ENCODE results near the gene ORC6. TPM values are rescaled to one million over a fixed set of nuclear protein-coding genes. Genes with fewer than 3 reads are reported as not detected.
A peak's percentile ranks its signal among the peaks of the same experiment; 100 is the strongest.

Gene ORC6
- total and polyA plus RNA-seq, 10 of the 15 experiments (the other 5 are each of a cell fraction or from before 2014, with no cell fraction given), result 25.7 to 88.5 (median 49.1) TPM

DNA sequence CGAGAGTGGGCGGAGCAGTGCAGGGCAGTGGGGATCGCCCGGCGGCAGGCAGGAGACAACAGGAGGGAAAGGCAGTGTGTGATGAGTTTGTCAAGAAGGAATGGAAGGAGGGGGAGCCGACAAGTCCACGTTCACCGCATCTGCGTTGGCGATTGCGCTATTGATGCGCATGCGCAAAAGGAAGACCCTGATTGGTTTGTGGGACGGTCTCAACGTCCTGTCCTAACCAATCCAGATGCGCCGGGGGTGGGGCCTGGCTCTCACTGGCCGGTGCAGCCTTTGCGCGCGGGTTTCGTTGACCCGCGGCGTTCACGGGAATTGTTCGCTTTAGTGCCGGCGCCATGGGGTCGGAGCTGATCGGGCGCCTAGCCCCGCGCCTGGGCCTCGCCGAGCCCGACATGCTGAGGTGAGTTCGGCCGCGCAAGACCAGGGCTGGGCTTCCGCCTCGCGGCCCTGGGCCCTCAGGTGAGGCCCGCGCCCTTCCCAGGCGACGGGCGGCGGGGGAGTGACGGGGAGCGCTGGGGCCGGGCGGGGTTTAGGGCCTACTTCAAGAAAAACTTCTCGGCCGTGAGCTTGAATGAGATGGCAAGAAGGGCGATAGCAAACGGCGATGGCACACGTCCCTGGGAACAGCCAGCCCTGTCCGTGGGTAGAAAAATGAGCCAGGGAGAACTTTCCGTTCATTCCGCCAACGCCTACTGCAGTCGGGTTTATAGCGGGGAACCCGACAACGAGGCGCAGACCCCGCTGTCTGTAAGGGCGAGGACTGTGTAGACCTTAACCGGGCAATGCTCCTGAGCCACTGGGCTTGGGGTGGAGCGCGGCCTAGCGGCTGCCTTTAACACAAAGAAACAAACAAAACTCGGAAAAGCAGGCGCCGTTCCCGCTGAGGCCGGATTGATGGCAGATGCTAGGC, at the start of gene ORC6 (continued):
- peak; percentile 99 for TF ChIP-seq SIN3A (IDR thresholded peaks at IDR 0.05; ENCODE audit: low read depth, low read length)
- 0 out of 2 replicates have a peak, but pooled peaks have one; percentile 1 for TF ChIP-seq ASH2L (IDR thresholded peaks at IDR 0.05; ENCODE audit: borderline replicate concordance, low read depth)
- 0 out of 2 replicates have a peak, but pooled peaks have one; percentile 21 for TF ChIP-seq TCF3 (IDR thresholded peaks at IDR 0.05; ENCODE audit: borderline replicate concordance, insufficient read depth, low read depth, low read length)
- 0 out of 2 replicates have a peak, but pooled peaks have one; percentile 15 for TF ChIP-seq HCFC1 (IDR thresholded peaks at IDR 0.05; ENCODE audit: low read length)
- TF ChIP-seq ZNF207 (IDR thresholded peaks at IDR 0.05; ENCODE audit: borderline replicate concordance), result peak; percentile 24; the same call in 1 of the 2 replicates
- TF ChIP-seq FOXK2 (IDR thresholded peaks at IDR 0.05), result peak; percentile 42
- peak; percentile 51; the same call in 2 of the 3 replicates for TF ChIP-seq POU2F2 (IDR thresholded peaks at IDR 0.05; ENCODE audit: borderline replicate concordance, low read depth, low read length)
- no peak for TF ChIP-seq ESRRA (IDR thresholded peaks at IDR 0.05; ENCODE audit: low read length)
- TF ChIP-seq, protein P1, sequence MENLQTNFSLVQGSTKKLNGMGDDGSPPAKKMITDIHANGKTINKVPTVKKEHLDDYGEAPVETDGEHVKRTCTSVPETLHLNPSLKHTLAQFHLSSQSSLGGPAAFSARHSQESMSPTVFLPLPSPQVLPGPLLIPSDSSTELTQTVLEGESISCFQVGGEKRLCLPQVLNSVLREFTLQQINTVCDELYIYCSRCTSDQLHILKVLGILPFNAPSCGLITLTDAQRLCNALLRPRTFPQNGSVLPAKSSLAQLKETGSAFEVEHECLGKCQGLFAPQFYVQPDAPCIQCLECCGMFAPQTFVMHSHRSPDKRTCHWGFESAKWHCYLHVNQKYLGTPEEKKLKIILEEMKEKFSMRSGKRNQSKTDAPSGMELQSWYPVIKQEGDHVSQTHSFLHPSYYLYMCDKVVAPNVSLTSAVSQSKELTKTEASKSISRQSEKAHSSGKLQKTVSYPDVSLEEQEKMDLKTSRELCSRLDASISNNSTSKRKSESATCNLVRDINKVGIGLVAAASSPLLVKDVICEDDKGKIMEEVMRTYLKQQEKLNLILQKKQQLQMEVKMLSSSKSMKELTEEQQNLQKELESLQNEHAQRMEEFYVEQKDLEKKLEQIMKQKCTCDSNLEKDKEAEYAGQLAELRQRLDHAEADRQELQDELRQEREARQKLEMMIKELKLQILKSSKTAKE (IDR thresholded peaks at IDR 0.05; ENCODE audit: low read depth, poor library complexity, severe bottlenecking), result peak; percentile 37
- TF ChIP-seq POLR2A (IDR thresholded peaks at IDR 0.05; ENCODE audit: low read depth, low read length), result peak; percentile 87
- TF ChIP-seq IKZF1 (conservative IDR thresholded peaks at IDR 0.05), result peak; percentile 13; the same call in 1 of the 2 replicates
- TF ChIP-seq, protein P2, sequence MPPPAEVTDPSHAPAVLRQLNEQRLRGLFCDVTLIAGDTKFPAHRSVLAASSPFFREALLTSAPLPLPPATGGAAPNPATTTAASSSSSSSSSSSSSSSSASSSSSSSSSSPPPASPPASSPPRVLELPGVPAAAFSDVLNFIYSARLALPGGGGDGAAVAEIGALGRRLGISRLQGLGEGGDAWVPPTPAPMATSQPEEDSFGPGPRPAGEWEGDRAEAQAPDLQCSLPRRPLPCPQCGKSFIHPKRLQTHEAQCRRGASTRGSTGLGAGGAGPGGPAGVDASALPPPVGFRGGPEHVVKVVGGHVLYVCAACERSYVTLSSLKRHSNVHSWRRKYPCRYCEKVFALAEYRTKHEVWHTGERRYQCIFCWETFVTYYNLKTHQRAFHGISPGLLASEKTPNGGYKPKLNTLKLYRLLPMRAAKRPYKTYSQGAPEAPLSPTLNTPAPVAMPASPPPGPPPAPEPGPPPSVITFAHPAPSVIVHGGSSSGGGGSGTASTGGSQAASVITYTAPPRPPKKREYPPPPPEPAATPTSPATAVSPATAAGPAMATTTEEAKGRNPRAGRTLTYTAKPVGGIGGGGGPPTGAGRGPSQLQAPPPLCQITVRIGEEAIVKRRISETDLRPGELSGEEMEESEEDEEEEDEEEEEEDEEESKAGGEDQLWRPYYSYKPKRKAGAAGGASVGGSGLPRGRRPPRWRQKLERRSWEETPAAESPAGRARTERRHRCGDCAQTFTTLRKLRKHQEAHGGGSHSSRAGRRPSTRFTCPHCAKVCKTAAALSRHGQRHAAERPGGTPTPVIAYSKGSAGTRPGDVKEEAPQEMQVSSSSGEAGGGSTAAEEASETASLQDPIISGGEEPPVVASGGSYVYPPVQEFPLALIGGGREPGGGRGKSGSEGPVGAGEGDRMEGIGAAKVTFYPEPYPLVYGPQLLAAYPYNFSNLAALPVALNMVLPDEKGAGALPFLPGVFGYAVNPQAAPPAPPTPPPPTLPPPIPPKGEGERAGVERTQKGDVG (CRISPR knock-in tag; IDR thresholded peaks at IDR 0.05), result no peak
- peak; percentile 60 for TF ChIP-seq YY1 (IDR thresholded peaks at IDR 0.05; ENCODE audit: low read depth, low read length)
- TF ChIP-seq, protein P3, sequence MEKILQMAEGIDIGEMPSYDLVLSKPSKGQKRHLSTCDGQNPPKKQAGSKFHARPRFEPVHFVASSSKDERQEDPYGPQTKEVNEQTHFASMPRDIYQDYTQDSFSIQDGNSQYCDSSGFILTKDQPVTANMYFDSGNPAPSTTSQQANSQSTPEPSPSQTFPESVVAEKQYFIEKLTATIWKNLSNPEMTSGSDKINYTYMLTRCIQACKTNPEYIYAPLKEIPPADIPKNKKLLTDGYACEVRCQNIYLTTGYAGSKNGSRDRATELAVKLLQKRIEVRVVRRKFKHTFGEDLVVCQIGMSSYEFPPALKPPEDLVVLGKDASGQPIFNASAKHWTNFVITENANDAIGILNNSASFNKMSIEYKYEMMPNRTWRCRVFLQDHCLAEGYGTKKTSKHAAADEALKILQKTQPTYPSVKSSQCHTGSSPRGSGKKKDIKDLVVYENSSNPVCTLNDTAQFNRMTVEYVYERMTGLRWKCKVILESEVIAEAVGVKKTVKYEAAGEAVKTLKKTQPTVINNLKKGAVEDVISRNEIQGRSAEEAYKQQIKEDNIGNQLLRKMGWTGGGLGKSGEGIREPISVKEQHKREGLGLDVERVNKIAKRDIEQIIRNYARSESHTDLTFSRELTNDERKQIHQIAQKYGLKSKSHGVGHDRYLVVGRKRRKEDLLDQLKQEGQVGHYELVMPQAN (conservative IDR thresholded peaks at IDR 0.05), result peak; percentile 100
- TF ChIP-seq NRF1 (conservative IDR thresholded peaks at IDR 0.05; ENCODE audit: low read depth, low read length), result peak; percentile 71
- TF ChIP-seq CBX5 (IDR thresholded peaks at IDR 0.05; ENCODE audit: low read depth), result peak; percentile 61; the same call in 1 of the 2 replicates
- peak; percentile 69; the same call in 1 of the 2 replicates for TF ChIP-seq GATAD2B (conservative IDR thresholded peaks at IDR 0.05; ENCODE audit: low read depth)
- no peak for TF ChIP-seq BMI1 (IDR thresholded peaks at IDR 0.05; ENCODE audit: borderline replicate concordance)
- TF ChIP-seq, protein P4, sequence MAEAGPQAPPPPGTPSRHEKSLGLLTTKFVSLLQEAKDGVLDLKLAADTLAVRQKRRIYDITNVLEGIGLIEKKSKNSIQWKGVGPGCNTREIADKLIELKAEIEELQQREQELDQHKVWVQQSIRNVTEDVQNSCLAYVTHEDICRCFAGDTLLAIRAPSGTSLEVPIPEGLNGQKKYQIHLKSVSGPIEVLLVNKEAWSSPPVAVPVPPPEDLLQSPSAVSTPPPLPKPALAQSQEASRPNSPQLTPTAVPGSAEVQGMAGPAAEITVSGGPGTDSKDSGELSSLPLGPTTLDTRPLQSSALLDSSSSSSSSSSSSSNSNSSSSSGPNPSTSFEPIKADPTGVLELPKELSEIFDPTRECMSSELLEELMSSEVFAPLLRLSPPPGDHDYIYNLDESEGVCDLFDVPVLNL (IDR thresholded peaks at IDR 0.05; ENCODE audit: low read depth, low read length), result peak; percentile 94
- 0 out of 2 replicates have a peak, but pooled peaks have one; percentile 28 for TF ChIP-seq NR2F1 (conservative IDR thresholded peaks at IDR 0.05)
- no peak for TF ChIP-seq CBX3 (IDR thresholded peaks at IDR 0.05; ENCODE audit: borderline replicate concordance, low read depth)
- peak; percentile 90 for TF ChIP-seq CHD2 (IDR thresholded peaks at IDR 0.05; ENCODE audit: borderline replicate concordance, low read depth, low read length)

Measured in GM12878 (cell line).